ENCODE data around the gene GATM. TPM values are rescaled to one million over a fixed set of nuclear protein-coding genes. Genes with fewer than 3 reads are reported as not detected.
A peak's percentile ranks its signal among the peaks of the same experiment; 100 is the strongest.
"Not testable (repeated sequence)": the region's sequence is repeated elsewhere in the genome, so short reads cannot be mapped to it uniquely, and the experiment has no call there.

The GATM gene
- total RNA-seq, 2 experiments from 2014 or later, result 0.55 to 0.70 TPM

- CTCF ChIA-PET, result no interaction called here
- H3K4me1 Mint-ChIP-seq (ENCODE audit: low read depth), result no peaks in the 10 kb centered on the region
- H3K9me3 ChIP-seq (ENCODE audit: control insufficient read depth in 1 of 2, insufficient read depth in 1 of 2, low read length in 2 of 2), result no peaks in the 10 kb centered on the region
These were observed 63.4 kb downstream of the GATM start for GRCh38 chr15:45314960-45315359.

GRCh38 chr15:45314117-45314516, 64.2 kb downstream of the GATM start:
- H3K36me3 ChIP-seq (ENCODE audit: insufficient read depth, low read length); intact Hi-C loops (cut with DNase I, micrococcal nuclease); DNase-seq; H3K36me3 Mint-ChIP-seq (ENCODE audit: low read depth); POLR2A ChIA-PET; H3K4me3 ChIP-seq (ENCODE audit: low read length); H3K27ac Mint-ChIP-seq; H3K27me3 ChIP-seq (ENCODE audit: control insufficient read depth in 1 of 2, insufficient read depth in 2 of 2, low read length in 2 of 2); H3K27ac ChIP-seq (ENCODE audit: low read depth in 1 of 2, low read length in 2 of 2); H3K9me3 Mint-ChIP-seq; H3K4me1 ChIP-seq (ENCODE audit: insufficient read depth, low read length); H3K9me3 ChIP-seq (ENCODE audit: control insufficient read depth in 1 of 2, insufficient read depth in 1 of 2, low read length in 2 of 2); H3K4me1 Mint-ChIP-seq (ENCODE audit: low read depth); ATAC-seq (ENCODE audit: poor library complexity); CTCF ChIA-PET; H3K4me3 Mint-ChIP-seq: not testable (repeated sequence)
- peaks cover 30% of the 10 kb centered on the region for H3K27me3 Mint-ChIP-seq

More at GRCh38 chr15:45314960-45315359, 63.4 kb downstream of the GATM start:
- H3K36me3 ChIP-seq (ENCODE audit: insufficient read depth, low read length), result no peaks in the 10 kb centered on the region
- POLR2A ChIA-PET, result no interaction called here
- H3K27ac ChIP-seq (ENCODE audit: low read depth in 1 of 2, low read length in 2 of 2), result no peak overlapping the region
- Mint-ChIP-seq H3K27ac (no peak overlapping the region), H3K36me3 (ENCODE audit: low read depth) (no peaks in the 10 kb centered on the region), H3K4me3 (no peak overlapping the region), H3K9me3 (no peaks in the 10 kb centered on the region), H3K27me3 (peaks cover 30% of the 10 kb centered on the region)
- TF ChIP-seq CTCF (IDR thresholded peaks at IDR 0.05), result no peak
- H3K4me3 ChIP-seq (ENCODE audit: low read length), result no peak overlapping the region
- ATAC-seq (ENCODE audit: poor library complexity), result no peak
- intact Hi-C loops (cut with DNase I, micrococcal nuclease), result no loop called here
- H3K4me1 ChIP-seq (ENCODE audit: insufficient read depth, low read length), result no peaks in the 10 kb centered on the region
- DNase-seq, result peak in 1 of 14 experiments; percentile 6
- H3K27me3 ChIP-seq (ENCODE audit: control insufficient read depth in 1 of 2, insufficient read depth in 2 of 2, low read length in 2 of 2), result peaks cover 4 to 9% of the 10 kb centered on the region in 2 experiments

Other genes with a start within 250 kb of the GATM start
- 1 to 10 TPM in 1 of 2 experiments, under 1 TPM in 1; 0.44 to 1.0 TPM for gene DUOXA1, start 248.7 kb downstream of the GATM start, total RNA-seq
- gene DUOX1, start 248.6 kb downstream of the GATM start, total RNA-seq, result under 1 TPM; 0.17 to 0.25 TPM
- 1 to 10 TPM; 3.7 to 3.9 TPM for gene SHF, start 190.6 kb downstream of the GATM start, total RNA-seq
- not detected for gene SLC28A2, start 126.3 kb downstream of the GATM start, total RNA-seq
- 1 to 10 TPM; 2.1 to 2.3 TPM for gene SLC30A4, start 144.2 kb upstream of the GATM start, total RNA-seq
- gene BLOC1S6, start 208.8 kb upstream of the GATM start, total RNA-seq, result 10 to 100 TPM; 68.5 TPM